Measurements from ENCODE around the gene TMEM151B. TPM values are rescaled to one million over a fixed set of nuclear protein-coding genes. Genes with fewer than 3 reads are reported as not detected.

TMEM151B gene
- total and polyA plus RNA-seq, 9 of the 15 experiments (the other 6 are each of a cell fraction or from before 2014, with no cell fraction given): not detected

DNA sequence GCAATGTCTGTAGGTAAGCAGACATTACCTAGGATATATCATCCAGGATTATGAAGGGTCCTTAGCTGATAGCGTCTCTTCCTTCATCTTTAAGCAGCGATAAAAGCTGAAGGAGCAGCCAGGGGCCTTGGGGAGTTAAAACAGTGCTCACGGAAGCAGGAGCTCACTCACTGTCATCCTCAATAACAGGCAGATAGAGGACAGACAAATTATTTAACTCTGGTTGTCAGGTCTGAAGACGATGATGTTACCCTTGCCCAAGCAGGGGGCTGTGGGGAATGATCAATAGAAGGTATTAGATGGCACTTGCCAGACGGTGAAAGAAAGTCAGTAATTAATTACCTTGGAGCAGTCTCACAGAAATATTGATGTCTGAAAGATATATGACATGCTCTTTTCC lies 59.6 kb downstream of the TMEM151B start (continued):
- TF ChIP-seq, protein P1, sequence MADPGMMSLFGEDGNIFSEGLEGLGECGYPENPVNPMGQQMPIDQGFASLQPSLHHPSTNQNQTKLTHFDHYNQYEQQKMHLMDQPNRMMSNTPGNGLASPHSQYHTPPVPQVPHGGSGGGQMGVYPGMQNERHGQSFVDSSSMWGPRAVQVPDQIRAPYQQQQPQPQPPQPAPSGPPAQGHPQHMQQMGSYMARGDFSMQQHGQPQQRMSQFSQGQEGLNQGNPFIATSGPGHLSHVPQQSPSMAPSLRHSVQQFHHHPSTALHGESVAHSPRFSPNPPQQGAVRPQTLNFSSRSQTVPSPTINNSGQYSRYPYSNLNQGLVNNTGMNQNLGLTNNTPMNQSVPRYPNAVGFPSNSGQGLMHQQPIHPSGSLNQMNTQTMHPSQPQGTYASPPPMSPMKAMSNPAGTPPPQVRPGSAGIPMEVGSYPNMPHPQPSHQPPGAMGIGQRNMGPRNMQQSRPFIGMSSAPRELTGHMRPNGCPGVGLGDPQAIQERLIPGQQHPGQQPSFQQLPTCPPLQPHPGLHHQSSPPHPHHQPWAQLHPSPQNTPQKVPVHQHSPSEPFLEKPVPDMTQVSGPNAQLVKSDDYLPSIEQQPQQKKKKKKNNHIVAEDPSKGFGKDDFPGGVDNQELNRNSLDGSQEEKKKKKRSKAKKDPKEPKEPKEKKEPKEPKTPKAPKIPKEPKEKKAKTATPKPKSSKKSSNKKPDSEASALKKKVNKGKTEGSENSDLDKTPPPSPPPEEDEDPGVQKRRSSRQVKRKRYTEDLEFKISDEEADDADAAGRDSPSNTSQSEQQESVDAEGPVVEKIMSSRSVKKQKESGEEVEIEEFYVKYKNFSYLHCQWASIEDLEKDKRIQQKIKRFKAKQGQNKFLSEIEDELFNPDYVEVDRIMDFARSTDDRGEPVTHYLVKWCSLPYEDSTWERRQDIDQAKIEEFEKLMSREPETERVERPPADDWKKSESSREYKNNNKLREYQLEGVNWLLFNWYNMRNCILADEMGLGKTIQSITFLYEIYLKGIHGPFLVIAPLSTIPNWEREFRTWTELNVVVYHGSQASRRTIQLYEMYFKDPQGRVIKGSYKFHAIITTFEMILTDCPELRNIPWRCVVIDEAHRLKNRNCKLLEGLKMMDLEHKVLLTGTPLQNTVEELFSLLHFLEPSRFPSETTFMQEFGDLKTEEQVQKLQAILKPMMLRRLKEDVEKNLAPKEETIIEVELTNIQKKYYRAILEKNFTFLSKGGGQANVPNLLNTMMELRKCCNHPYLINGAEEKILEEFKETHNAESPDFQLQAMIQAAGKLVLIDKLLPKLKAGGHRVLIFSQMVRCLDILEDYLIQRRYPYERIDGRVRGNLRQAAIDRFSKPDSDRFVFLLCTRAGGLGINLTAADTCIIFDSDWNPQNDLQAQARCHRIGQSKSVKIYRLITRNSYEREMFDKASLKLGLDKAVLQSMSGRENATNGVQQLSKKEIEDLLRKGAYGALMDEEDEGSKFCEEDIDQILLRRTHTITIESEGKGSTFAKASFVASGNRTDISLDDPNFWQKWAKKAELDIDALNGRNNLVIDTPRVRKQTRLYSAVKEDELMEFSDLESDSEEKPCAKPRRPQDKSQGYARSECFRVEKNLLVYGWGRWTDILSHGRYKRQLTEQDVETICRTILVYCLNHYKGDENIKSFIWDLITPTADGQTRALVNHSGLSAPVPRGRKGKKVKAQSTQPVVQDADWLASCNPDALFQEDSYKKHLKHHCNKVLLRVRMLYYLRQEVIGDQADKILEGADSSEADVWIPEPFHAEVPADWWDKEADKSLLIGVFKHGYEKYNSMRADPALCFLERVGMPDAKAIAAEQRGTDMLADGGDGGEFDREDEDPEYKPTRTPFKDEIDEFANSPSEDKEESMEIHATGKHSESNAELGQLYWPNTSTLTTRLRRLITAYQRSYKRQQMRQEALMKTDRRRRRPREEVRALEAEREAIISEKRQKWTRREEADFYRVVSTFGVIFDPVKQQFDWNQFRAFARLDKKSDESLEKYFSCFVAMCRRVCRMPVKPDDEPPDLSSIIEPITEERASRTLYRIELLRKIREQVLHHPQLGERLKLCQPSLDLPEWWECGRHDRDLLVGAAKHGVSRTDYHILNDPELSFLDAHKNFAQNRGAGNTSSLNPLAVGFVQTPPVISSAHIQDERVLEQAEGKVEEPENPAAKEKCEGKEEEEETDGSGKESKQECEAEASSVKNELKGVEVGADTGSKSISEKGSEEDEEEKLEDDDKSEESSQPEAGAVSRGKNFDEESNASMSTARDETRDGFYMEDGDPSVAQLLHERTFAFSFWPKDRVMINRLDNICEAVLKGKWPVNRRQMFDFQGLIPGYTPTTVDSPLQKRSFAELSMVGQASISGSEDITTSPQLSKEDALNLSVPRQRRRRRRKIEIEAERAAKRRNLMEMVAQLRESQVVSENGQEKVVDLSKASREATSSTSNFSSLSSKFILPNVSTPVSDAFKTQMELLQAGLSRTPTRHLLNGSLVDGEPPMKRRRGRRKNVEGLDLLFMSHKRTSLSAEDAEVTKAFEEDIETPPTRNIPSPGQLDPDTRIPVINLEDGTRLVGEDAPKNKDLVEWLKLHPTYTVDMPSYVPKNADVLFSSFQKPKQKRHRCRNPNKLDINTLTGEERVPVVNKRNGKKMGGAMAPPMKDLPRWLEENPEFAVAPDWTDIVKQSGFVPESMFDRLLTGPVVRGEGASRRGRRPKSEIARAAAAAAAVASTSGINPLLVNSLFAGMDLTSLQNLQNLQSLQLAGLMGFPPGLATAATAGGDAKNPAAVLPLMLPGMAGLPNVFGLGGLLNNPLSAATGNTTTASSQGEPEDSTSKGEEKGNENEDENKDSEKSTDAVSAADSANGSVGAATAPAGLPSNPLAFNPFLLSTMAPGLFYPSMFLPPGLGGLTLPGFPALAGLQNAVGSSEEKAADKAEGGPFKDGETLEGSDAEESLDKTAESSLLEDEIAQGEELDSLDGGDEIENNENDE (IDR thresholded peaks at IDR 0.05; ENCODE audit: low read depth, low read length): no peak
- no peak for TF ChIP-seq NCOA1 (IDR thresholded peaks at IDR 0.05; ENCODE audit: low read depth)

Measured in K562 (cell line).